GM10266 (cell line): ENCODE results near the gene NDUFA5.
A peak's percentile ranks its signal among the peaks of the same experiment; 100 is the strongest.

Experiments
- DNase-seq: peaks from one replicate; pipeline ENCODE4 v3.0.0; 2012; ENCODE audit errors: extremely low spot score
- CTCF ChIP-seq: IDR thresholded peaks from 2 replicates; pipeline ENCODE4 v1.5.1; 2012; ENCODE audit warnings: mild to moderate bottlenecking, low read depth; ENCODE audit not compliant: control insufficient read depth, insufficient read depth; ENCODE audit errors: missing control alignments

Gene NDUFA5

GRCh38 chr7:123538897-123539296, 18.7 kb downstream of the NDUFA5 start:
- TF ChIP-seq CTCF = no peak
- no peak for DNase-seq

DNA sequence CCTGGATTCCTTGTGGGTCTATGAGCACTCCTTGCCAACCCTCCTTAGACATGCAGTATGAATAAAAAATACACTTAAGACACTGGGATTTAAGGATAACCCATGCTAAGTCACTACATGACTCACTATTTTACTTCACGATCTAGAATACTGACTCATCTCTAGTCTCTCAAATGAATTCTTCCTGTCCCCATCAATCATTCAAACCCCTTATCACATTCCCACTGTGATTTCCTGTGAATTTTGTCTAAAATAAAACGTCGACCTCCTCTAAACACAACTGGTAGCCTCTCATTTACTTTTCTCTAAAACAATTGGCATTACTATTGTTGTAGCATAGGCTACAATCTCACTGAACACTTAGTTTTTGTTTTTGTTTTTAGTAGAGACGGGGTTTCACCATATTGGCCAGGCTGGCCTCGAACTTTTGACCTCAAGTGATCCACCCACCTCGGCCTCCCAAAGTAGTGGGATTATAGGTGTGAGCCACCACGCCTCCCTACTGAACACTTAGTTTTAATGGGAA, 19.4 kb downstream of the NDUFA5 start:
- no peak for DNase-seq
- no peak for TF ChIP-seq CTCF

DNA sequence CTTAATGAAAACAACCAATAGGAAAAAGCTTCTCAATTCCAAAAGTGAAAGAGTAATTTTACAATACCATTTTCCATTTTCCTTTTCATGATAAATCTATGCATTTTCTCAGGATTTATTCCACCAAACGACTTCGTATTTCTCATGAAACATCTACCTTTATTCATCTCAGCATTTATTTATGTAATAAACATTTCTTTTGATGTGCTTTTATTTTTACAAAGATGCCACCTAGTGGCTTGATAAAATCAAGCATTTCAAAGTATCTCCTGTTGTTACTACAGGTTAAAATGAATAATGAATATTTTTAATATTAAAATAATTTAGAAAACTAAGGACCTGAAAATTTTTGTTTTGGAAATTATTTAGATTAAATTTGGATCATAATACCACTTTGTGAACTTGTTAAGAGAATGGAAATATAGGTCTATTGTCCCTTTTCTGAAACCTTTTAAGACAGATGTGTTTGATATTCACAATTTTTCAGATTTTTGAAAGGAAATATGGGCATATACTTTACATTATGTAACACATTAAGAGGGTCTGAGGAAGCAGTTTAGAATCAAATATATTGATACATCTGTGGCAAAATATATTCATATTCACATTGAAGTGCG, 20.5 kb downstream of the NDUFA5 start:
- TF ChIP-seq CTCF = peak; percentile 39
- DNase-seq = no peak

DNA sequence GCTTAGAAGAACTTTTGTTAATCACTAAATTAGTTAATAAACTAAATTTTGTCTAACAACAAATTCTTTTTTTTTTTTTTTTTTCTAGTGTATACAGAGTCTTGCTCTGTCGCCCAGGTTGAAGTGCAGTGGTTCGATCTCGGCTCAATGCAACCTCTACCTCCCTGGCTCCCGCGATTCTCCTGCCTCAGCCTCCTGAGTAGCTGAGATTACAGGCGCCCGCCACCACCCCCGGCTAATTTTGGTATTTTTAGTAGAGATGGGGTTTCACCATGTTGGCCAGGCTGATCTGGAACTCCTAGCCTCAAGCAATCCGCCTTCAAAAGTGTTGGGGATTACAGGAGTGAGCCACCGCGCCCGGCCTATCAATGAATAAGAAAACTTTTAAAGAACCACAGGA, 22.1 kb downstream of the NDUFA5 start:
- no peak for DNase-seq
- no peak for TF ChIP-seq CTCF

DNA sequence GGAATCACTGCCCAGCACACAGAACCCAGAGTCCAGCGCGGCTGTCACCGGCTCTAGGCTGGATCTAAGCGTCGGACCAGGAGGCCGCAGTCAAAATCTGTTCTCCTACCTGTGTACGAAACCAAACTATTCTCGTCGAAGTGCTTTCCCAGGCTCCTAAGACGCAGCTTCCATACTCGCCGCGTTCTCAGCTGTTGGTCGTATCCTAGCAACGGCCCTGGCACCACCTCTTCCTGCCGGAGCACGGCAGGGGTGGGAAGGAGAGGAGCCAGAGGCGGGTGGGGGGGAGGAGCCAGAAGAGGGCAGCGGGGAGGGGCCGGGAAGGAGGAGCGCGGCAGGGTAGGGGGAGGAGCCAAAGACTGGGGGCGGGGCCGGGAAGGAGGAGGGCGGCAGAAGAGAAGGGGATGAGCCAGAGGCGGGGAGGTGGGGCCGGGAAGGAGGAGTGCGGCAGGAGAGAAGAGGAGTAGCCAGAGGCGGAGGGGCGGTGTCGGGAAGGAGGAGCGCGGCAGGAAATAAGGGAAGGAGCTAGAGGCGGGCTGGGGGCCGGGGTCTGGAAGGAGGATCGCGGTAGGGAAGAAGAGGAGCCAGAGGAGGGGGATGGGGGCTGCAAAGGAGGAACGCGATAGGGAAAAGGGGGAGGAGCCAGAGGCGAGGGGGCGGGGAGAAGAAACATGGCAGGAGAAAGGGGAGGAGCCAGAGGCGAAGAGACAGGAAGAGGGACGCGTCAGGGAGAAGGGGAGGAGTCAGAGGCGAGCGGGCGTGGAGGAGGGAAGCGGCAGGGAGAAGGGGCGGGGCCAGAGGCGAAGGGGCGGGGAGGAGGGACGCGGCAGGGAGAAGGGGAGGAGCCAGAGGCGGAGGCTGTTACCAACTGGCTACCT, 23.0 kb downstream of the NDUFA5 start, which contains the start of gene IQUB:
Gene IQUB (minus strand): TSS at position 213 of the 878 bp plus-strand sequence. CDS start 22,255 bp downstream, outside the sequence.
- TF ChIP-seq CTCF = no peak
- DNase-seq = peak; percentile 96

DNA sequence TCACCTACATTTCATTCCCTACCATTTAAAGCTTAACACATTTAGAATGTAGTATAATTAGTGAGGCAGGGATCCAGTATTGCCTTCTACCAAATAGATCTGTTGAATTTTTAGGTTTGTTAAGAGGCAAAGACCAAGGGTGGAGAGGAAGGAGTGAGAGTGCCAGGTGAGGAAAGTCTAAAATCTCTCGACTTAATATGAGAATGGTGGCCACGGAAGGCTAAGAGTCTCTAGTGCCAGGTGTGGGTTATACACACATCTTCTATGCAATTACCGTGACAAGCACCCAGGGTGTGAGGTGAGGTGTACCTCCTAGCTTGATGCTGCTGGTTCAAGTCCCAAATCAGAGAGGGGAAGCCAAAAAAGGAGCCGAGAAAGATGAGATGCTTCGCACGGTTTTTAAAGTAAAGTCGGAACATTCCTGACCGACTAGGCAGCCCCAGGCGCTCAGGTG, 23.7 kb downstream of the NDUFA5 start:
- TF ChIP-seq CTCF = no peak

More for the DNA sequence above, 23.7 kb downstream of the NDUFA5 start:
- DNase-seq = no peak
